Vagina (tissue), 2 donors: ENCODE results near the gene DCUN1D2. TPM values are rescaled to one million over a fixed set of nuclear protein-coding genes. Genes with fewer than 3 reads are reported as not detected.

Experiments
- DNase-seq, 2 donors: peaks; one replicate each; pipeline ENCODE4 v3.0.0-alpha.2; 2017; ENCODE audit errors: extremely low spot score in 2 of 2
- H3K27ac ChIP-seq: fragments of 200-600 bp; sonication (generic); one replicate; pipeline ENCODE4 v1.5.1; 2019
- H3K27me3 ChIP-seq: fragments of 200-600 bp; sonication (generic); one replicate; pipeline ENCODE4 v1.5.1; 2019
- H3K36me3 ChIP-seq, 2 donors: fragments of 200-600 bp; sonication (generic); one replicate each; pipeline ENCODE4 v1.5.1; 2017 to 2019
- H3K4me1 ChIP-seq: fragments of 200-600 bp; sonication (generic); one replicate; pipeline ENCODE4 v1.5.1; 2019
- H3K4me3 ChIP-seq, 2 donors: fragments of 200-600 bp; sonication (generic); 1 replicate in 1 of 2; 2 replicates in 1 of 2; pipeline ENCODE4 v1.5.1; 2016 to 2019
- H3K9me3 ChIP-seq: fragments of 200-600 bp; sonication (generic); one replicate; pipeline ENCODE4 v1.5.1; 2019
- POLR2A ChIP-seq, 2 donors: fragments of 450-650 bp; IDR thresholded peaks; one replicate each; pipeline ENCODE4 v1.6.1; 2017; ENCODE audit warnings: antibody characterized with exemption in 2 of 2, mild to moderate bottlenecking in 2 of 2, moderate library complexity in 2 of 2
- POLR2AphosphoS5 ChIP-seq, 2 donors: sonication (generic); formaldehyde crosslinking; IDR thresholded peaks; one replicate each; pipeline ENCODE4 v1.9.0; 2017; ENCODE audit warnings: antibody characterized with exemption in 2 of 2, mild to moderate bottlenecking in 2 of 2, low read depth in 1 of 2; ENCODE audit not compliant: insufficient read depth in 1 of 2
- intact Hi-C: fragments of 100-400 bp; cut with DNase I; formaldehyde crosslinking; loops from one replicate; pipeline ENCODE4 v1.15.1; 2023
- total RNA-seq: library from RNA; depleted of rRNA; stranded (reverse); fragments of >200 nt; gene quantifications from one replicate; pipeline ENCODE4 v1.2.3, GENCODE V29; 2016
- TF ChIP-seq, protein P1 (sequence below), 3 experiments: fragments of 450-650 bp in 2 of 3; fragments of 200-600 bp in 1 of 3; sonication (generic) in 1 of 3; IDR thresholded peaks; one replicate each; pipeline ENCODE4 v1.5.1; 2017 to 2019; ENCODE audit warnings: antibody characterized with exemption in 3 of 3, mild to moderate bottlenecking in 2 of 3, moderate library complexity in 2 of 3

Gene DCUN1D2
- total RNA-seq, 1 donor from 2014 or later = 13.3 TPM

DNA sequence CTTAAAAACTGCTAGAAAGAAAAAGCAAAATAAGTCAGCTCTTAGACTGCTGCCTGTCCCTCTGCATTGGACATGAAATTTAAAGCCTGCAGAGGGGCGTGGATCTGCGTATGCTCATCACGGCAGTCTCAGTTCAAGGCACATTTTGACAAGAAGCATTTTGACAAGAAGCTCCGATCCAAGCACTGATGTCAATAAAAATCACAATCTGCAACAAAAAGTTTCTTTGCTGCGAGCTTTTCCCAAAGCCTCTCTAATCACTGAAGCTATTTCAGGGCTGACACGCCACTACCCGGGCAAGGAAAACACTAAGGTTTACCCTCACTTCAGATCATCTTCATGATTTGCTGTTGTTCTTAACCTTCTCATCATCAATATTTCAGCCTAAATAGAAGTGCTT lies 7.4 kb downstream of the DCUN1D2 start:
- intact Hi-C loops = no loop called here
- no peak overlapping the region for H3K27ac ChIP-seq
- no peak for DNase-seq
- H3K27me3 ChIP-seq = no peaks in the 10 kb centered on the region
- H3K4me3 ChIP-seq = no peak overlapping the region
- peaks cover 8% of the 10 kb centered on the region for H3K4me1 ChIP-seq
- peaks cover 0 to 13% of the 10 kb centered on the region in 2 donors for H3K36me3 ChIP-seq
- H3K9me3 ChIP-seq = no peaks in the 10 kb centered on the region
- TF ChIP-seq POLR2AphosphoS5 (IDR thresholded peaks at IDR 0.05; ENCODE audit: insufficient read depth in 1 of 2, low read depth in 1 of 2) (no peak), POLR2A (IDR thresholded peaks at IDR 0.05) (no peak)
- TF ChIP-seq, protein P1, sequence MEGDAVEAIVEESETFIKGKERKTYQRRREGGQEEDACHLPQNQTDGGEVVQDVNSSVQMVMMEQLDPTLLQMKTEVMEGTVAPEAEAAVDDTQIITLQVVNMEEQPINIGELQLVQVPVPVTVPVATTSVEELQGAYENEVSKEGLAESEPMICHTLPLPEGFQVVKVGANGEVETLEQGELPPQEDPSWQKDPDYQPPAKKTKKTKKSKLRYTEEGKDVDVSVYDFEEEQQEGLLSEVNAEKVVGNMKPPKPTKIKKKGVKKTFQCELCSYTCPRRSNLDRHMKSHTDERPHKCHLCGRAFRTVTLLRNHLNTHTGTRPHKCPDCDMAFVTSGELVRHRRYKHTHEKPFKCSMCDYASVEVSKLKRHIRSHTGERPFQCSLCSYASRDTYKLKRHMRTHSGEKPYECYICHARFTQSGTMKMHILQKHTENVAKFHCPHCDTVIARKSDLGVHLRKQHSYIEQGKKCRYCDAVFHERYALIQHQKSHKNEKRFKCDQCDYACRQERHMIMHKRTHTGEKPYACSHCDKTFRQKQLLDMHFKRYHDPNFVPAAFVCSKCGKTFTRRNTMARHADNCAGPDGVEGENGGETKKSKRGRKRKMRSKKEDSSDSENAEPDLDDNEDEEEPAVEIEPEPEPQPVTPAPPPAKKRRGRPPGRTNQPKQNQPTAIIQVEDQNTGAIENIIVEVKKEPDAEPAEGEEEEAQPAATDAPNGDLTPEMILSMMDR (IDR thresholded peaks at IDR 0.05) = no peak

DNA sequence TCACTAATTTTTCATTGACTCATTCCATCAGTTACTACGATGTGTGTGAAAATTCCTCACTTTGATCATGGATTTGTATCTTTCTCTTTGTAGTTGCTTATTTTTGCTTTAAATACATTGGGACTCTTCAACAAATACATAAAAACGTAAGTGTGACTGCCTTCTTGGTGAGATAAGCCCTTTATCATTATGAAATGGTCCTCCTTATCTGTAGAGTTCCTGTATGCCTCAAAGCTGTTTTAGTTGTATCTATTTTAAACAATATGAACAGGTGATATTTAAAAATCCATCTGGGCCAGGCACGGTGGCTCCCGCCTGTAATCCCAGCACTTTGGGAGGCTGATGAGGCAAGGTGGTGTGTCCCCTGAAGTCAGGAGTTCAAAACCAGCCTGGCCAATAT lies 11.3 kb downstream of the DCUN1D2 start:
- DNase-seq = no peak
- no peaks in the 10 kb centered on the region for H3K9me3 ChIP-seq
- intact Hi-C loops = no loop called here
- H3K27ac ChIP-seq = no peak overlapping the region
- no peak overlapping the region for H3K4me3 ChIP-seq
- no peak for TF ChIP-seq POLR2AphosphoS5 (IDR thresholded peaks at IDR 0.05; ENCODE audit: insufficient read depth in 1 of 2, low read depth in 1 of 2)
- TF ChIP-seq POLR2A (IDR thresholded peaks at IDR 0.05) = no peak
- TF ChIP-seq, protein P1 (IDR thresholded peaks at IDR 0.05) = no peak
- H3K27me3 ChIP-seq = no peaks in the 10 kb centered on the region
- peaks cover 0 to 31% of the 10 kb centered on the region in 2 donors for H3K36me3 ChIP-seq
- peaks cover 5% of the 10 kb centered on the region for H3K4me1 ChIP-seq

DNA sequence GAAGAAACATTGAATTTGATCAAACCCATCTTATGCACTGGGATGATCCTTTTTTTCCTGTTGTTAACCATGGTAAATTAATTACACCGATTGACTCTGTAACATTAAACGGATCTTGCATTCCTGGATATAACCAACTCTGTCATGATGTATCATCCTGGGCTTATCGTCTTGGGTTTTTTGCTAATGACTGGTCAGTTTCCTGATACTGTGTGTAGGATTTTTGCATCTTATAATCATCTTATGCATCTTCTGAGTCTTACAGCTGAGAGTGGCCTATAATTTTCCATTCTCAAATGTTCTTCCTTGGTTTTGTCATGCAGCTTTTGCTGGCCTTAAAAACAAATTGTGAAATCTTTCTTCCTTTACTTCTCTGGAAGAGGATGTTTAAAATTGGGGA lies 12.8 kb downstream of the DCUN1D2 start:
- H3K4me3 ChIP-seq = no peak overlapping the region
- peaks cover 0 to 36% of the 10 kb centered on the region in 2 donors for H3K36me3 ChIP-seq
- no peaks in the 10 kb centered on the region for H3K27me3 ChIP-seq
- intact Hi-C loops = no loop called here
- no peak overlapping the region for H3K27ac ChIP-seq
- H3K4me1 ChIP-seq = no peaks in the 10 kb centered on the region
- H3K9me3 ChIP-seq = no peaks in the 10 kb centered on the region
- DNase-seq = no peak
- TF ChIP-seq POLR2A (IDR thresholded peaks at IDR 0.05) = no peak
- TF ChIP-seq, protein P1 (IDR thresholded peaks at IDR 0.05) = no peak
- TF ChIP-seq POLR2AphosphoS5 (IDR thresholded peaks at IDR 0.05; ENCODE audit: insufficient read depth in 1 of 2, low read depth in 1 of 2) = no peak

DNA sequence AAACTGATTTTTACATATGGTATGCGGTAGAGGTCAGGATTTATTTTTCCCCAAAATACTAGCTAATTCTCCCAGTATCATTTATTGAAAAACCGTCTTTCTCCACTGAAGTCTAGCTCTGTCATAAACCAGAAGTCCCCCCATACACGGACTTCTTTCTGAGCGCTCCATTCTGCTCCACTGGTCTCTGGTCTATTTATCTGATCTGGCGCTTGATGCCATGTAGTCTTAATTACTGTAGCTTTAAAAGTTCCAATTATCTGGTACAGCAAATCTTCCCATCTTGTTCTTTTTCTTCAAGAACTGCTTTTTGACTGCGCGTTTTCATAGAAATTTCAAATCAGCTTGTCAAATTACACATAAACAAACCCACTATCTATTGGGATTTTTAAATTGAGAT lies 13.7 kb downstream of the DCUN1D2 start:
- peaks cover 0 to 37% of the 10 kb centered on the region in 2 donors for H3K36me3 ChIP-seq
- no peak for TF ChIP-seq POLR2AphosphoS5 (IDR thresholded peaks at IDR 0.05; ENCODE audit: insufficient read depth in 1 of 2, low read depth in 1 of 2)
- TF ChIP-seq POLR2A (IDR thresholded peaks at IDR 0.05) = no peak
- TF ChIP-seq, protein P1 (IDR thresholded peaks at IDR 0.05) = no peak

DNA sequence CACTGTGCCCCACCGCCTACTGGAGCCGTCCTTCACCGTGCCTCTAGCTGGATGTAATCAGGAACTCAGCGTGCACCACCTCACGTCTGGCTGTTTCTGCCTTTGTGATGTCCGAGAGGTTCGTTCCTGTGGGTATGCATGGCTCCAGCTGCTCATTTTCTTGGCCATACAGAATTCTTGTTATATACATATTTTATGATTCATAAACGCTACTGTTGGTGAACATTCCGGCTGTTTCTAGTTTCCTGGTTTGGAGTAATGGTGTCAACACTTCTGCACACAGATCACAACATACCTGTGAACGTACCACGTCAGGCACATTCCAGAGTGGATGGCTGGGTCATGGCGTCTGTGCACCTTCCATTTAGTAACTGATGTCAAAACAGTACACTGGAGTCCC lies 14.6 kb downstream of the DCUN1D2 start:
- TF ChIP-seq, protein P1 (IDR thresholded peaks at IDR 0.05) = no peak
- Histone ChIP-seq H3K36me3 (peaks cover 0 to 43% of the 10 kb centered on the region in 2 donors), H3K9me3 (no peaks in the 10 kb centered on the region), H3K4me3 (no peak overlapping the region), H3K27me3 (no peaks in the 10 kb centered on the region), H3K4me1 (no peaks in the 10 kb centered on the region), H3K27ac (no peak overlapping the region)
- intact Hi-C loops = no loop called here
- DNase-seq = no peak

More for the DNA sequence above, 13.7 kb downstream of the DCUN1D2 start:
- no peak overlapping the region for H3K27ac ChIP-seq
- intact Hi-C loops = no loop called here
- no peaks in the 10 kb centered on the region for H3K4me1 ChIP-seq
- no peaks in the 10 kb centered on the region for H3K27me3 ChIP-seq
- no peak for DNase-seq
- H3K9me3 ChIP-seq = no peaks in the 10 kb centered on the region
- H3K4me3 ChIP-seq = no peak overlapping the region
